Activated CD8-positive, alpha-beta memory T cell treated with anti-CD3 and anti-CD28 coated beads, Interleukin-2, amount 10 ng/mL, durations not matched to agents 7 days and 5 days (primary cell): ENCODE data around the gene CARM1. TPM values are rescaled to one million over a fixed set of nuclear protein-coding genes. Genes with fewer than 3 reads are reported as not detected.

Experiments used
- ATAC-seq: fragments of 150-1000 bp; cut with Tn5 transposase; one replicate; pipeline ENCODE4 v1.10.0; 2021; ENCODE audit warnings: moderate library complexity
- CTCF ChIA-PET: fragments of 350-600 bp; sonication (Branson Sonifier 250); formaldehyde crosslinking; loops from one replicate; lab custom pipeline; 2021; ENCODE audit warnings: antibody characterized with exemption; lab: Charles Lee
- DNase-seq: peaks from one replicate; pipeline ENCODE4 v3.0.0-alpha.2; 2020
- H3K27ac Mint-ChIP-seq: one replicate; pipeline ENCODE4 v1.8.0; 2021; ENCODE audit warnings: mild to moderate bottlenecking, mixed read lengths
- H3K27me3 Mint-ChIP-seq: one replicate; pipeline ENCODE4 v1.8.0; 2021; ENCODE audit warnings: mixed read lengths
- H3K36me3 Mint-ChIP-seq: one replicate; pipeline ENCODE4 v1.8.0; 2021; ENCODE audit warnings: mild to moderate bottlenecking, mixed read lengths
- H3K4me1 Mint-ChIP-seq: one replicate; pipeline ENCODE4 v1.8.0; 2021; ENCODE audit warnings: mixed read lengths
- H3K4me3 Mint-ChIP-seq: one replicate; pipeline ENCODE4 v1.8.0; 2021; ENCODE audit warnings: mild to moderate bottlenecking, moderate library complexity, mixed read lengths
- H3K9me3 Mint-ChIP-seq: one replicate; pipeline ENCODE4 v1.8.0; 2022; ENCODE audit warnings: low read depth, mixed read lengths
- total RNA-seq, 2 experiments: library from RNA; stranded (reverse); gene quantifications; one replicate each; pipeline ENCODE4 v1.2.3, GENCODE V29; 2021

The CARM1 gene
- total RNA-seq, 2 experiments from 2014 or later = 38.5 to 48.1 TPM

- no peak overlapping the region for H3K4me3 Mint-ChIP-seq
- H3K9me3 Mint-ChIP-seq = peaks cover 3% of the 10 kb centered on the region
- H3K27me3 Mint-ChIP-seq = no peaks in the 10 kb centered on the region
- peaks cover 6% of the 10 kb centered on the region for H3K36me3 Mint-ChIP-seq
- no peak for ATAC-seq
- no peaks in the 10 kb centered on the region for H3K4me1 Mint-ChIP-seq
- CTCF ChIA-PET = no interaction called here
- DNase-seq = no peak
- no peak overlapping the region for H3K27ac Mint-ChIP-seq
Observed at GRCh38 chr19:10907925-10908324, 36.6 kb downstream of the CARM1 start.

GRCh38 chr19:10908380-10908960 is 37.1 kb downstream of the CARM1 start:
- no peaks in the 10 kb centered on the region for H3K27me3 Mint-ChIP-seq
- no peak for ATAC-seq
- H3K36me3 Mint-ChIP-seq = peaks cover 3% of the 10 kb centered on the region
- no peak for DNase-seq
- H3K27ac Mint-ChIP-seq = no peak overlapping the region
- H3K4me3 Mint-ChIP-seq = no peak overlapping the region
- no peaks in the 10 kb centered on the region for H3K4me1 Mint-ChIP-seq
- no peaks in the 10 kb centered on the region for H3K9me3 Mint-ChIP-seq
- CTCF ChIA-PET = no interaction called here

GRCh38 chr19:10911579-10912363 is 40.4 kb downstream of the CARM1 start:
- CTCF ChIA-PET = interaction anchor here (0.7 kb wide), 1 partner anchor 123 kb away, joined by 3 read pairs; no protein-coding TSS in a partner anchor
- H3K27ac Mint-ChIP-seq = no peak overlapping the region
- H3K9me3 Mint-ChIP-seq = no peaks in the 10 kb centered on the region
- no peak for ATAC-seq
- no peak overlapping the region for H3K4me3 Mint-ChIP-seq
- no peaks in the 10 kb centered on the region for H3K27me3 Mint-ChIP-seq
- H3K4me1 Mint-ChIP-seq = no peaks in the 10 kb centered on the region
- DNase-seq = no peak
- H3K36me3 Mint-ChIP-seq = peaks cover 2% of the 10 kb centered on the region

GRCh38 chr19:10912619-10913018 is 41.3 kb downstream of the CARM1 start:
- Mint-ChIP-seq H3K9me3 (no peaks in the 10 kb centered on the region), H3K4me1 (no peaks in the 10 kb centered on the region), H3K27me3 (no peaks in the 10 kb centered on the region), H3K36me3 (peaks cover 2% of the 10 kb centered on the region), H3K4me3 (no peak overlapping the region), H3K27ac (no peak overlapping the region)
- CTCF ChIA-PET = no interaction called here
- ATAC-seq = no peak
- no peak for DNase-seq

- no peak for ATAC-seq
- CTCF ChIA-PET = interaction anchor here (0.9 kb wide), 1 partner anchor 26 kb away, joined by 3 read pairs; no protein-coding TSS in a partner anchor
- no peaks in the 10 kb centered on the region for H3K27me3 Mint-ChIP-seq
- no peak overlapping the region for H3K27ac Mint-ChIP-seq
- H3K9me3 Mint-ChIP-seq = no peaks in the 10 kb centered on the region
- peaks cover 2% of the 10 kb centered on the region for H3K36me3 Mint-ChIP-seq
- no peak overlapping the region for H3K4me3 Mint-ChIP-seq
- no peaks in the 10 kb centered on the region for H3K4me1 Mint-ChIP-seq
- DNase-seq = no peak
Observed at GRCh38 chr19:10913716-10914340, 42.5 kb downstream of the CARM1 start.

- H3K36me3 Mint-ChIP-seq = peaks cover 2% of the 10 kb centered on the region
- H3K4me1 Mint-ChIP-seq = no peaks in the 10 kb centered on the region
- no peak overlapping the region for H3K27ac Mint-ChIP-seq
- DNase-seq (no peak), ATAC-seq (no peak)
- CTCF ChIA-PET = no interaction called here
- H3K9me3 Mint-ChIP-seq = no peaks in the 10 kb centered on the region
- no peaks in the 10 kb centered on the region for H3K27me3 Mint-ChIP-seq
- H3K4me3 Mint-ChIP-seq = no peak overlapping the region
Observed at GRCh38 chr19:10915130-10916091, 44.1 kb downstream of the CARM1 start.

- H3K4me3 Mint-ChIP-seq = no peak overlapping the region
- no peaks in the 10 kb centered on the region for H3K4me1 Mint-ChIP-seq
- no peak overlapping the region for H3K27ac Mint-ChIP-seq
- H3K9me3 Mint-ChIP-seq = no peaks in the 10 kb centered on the region
- peaks cover 2% of the 10 kb centered on the region for H3K36me3 Mint-ChIP-seq
- DNase-seq (no peak), ATAC-seq (no peak)
- CTCF ChIA-PET = no interaction called here
- H3K27me3 Mint-ChIP-seq = no peaks in the 10 kb centered on the region
Observed at GRCh38 chr19:10916602-10917001, 45.2 kb downstream of the CARM1 start.

- CTCF ChIA-PET = interaction anchor here (1.5 kb wide), 1 partner anchor 18 kb away, joined by 3 read pairs; no protein-coding TSS in a partner anchor
- no peak for ATAC-seq
- Mint-ChIP-seq H3K4me3 (no peak overlapping the region), H3K36me3 (no peaks in the 10 kb centered on the region), H3K9me3 (no peaks in the 10 kb centered on the region), H3K4me1 (no peaks in the 10 kb centered on the region), H3K27me3 (no peaks in the 10 kb centered on the region), H3K27ac (no peak overlapping the region)
- DNase-seq = no peak
Observed at GRCh38 chr19:10918359-10918758, 47.0 kb downstream of the CARM1 start.

GRCh38 chr19:10919352-10920287 is 48.3 kb downstream of the CARM1 start:
- H3K4me1 Mint-ChIP-seq = no peaks in the 10 kb centered on the region
- CTCF ChIA-PET = interaction anchor here (1.5 kb wide), 1 partner anchor 17 kb away, joined by 3 read pairs; no protein-coding TSS in a partner anchor
- DNase-seq = no peak

GRCh38 chr19:10920288-10920655 is 48.9 kb downstream of the CARM1 start:
- H3K4me3 Mint-ChIP-seq = no peak overlapping the region
- no peak overlapping the region for H3K27ac Mint-ChIP-seq
- no peaks in the 10 kb centered on the region for H3K9me3 Mint-ChIP-seq
- ATAC-seq (no peak), DNase-seq (no peak)
- H3K27me3 Mint-ChIP-seq = no peaks in the 10 kb centered on the region
- H3K36me3 Mint-ChIP-seq = no peaks in the 10 kb centered on the region
- H3K4me1 Mint-ChIP-seq = no peaks in the 10 kb centered on the region
- CTCF ChIA-PET = no interaction called here

More at GRCh38 chr19:10919352-10920287, 48.3 kb downstream of the CARM1 start:
- Mint-ChIP-seq H3K27ac (no peak overlapping the region), H3K9me3 (no peaks in the 10 kb centered on the region), H3K4me3 (no peak overlapping the region), H3K27me3 (no peaks in the 10 kb centered on the region), H3K36me3 (no peaks in the 10 kb centered on the region)
- ATAC-seq = no peak

- ATAC-seq (no peak), DNase-seq (no peak)
- Mint-ChIP-seq H3K27me3 (no peaks in the 10 kb centered on the region), H3K4me3 (no peak overlapping the region), H3K36me3 (no peaks in the 10 kb centered on the region), H3K4me1 (no peaks in the 10 kb centered on the region), H3K9me3 (no peaks in the 10 kb centered on the region), H3K27ac (no peak overlapping the region)
- CTCF ChIA-PET = no interaction called here
Observed at GRCh38 chr19:10920781-10921180, 49.4 kb downstream of the CARM1 start.

- no peaks in the 10 kb centered on the region for H3K36me3 Mint-ChIP-seq
- CTCF ChIA-PET = no interaction called here
- H3K27ac Mint-ChIP-seq = no peak overlapping the region
- no peaks in the 10 kb centered on the region for H3K9me3 Mint-ChIP-seq
- no peak overlapping the region for H3K4me3 Mint-ChIP-seq
- ATAC-seq = no peak
- H3K27me3 Mint-ChIP-seq = no peaks in the 10 kb centered on the region
- DNase-seq = no peak
- H3K4me1 Mint-ChIP-seq = no peaks in the 10 kb centered on the region
Observed at GRCh38 chr19:10921199-10921909, 50.0 kb downstream of the CARM1 start.
